Nephron progenitor cell (in vitro differentiated cells): ENCODE data around the gene SLN.

ENCODE experiments used
- DNase-seq: peaks from one replicate; pipeline ENCODE4 v3.0.0; 2021
- H3K27ac Mint-ChIP-seq: 2 replicates; pipeline ENCODE4 v1.8.0; 2021; ENCODE audit warnings: mild to moderate bottlenecking, moderate library complexity, mixed read lengths
- H3K27me3 Mint-ChIP-seq: 2 replicates; pipeline ENCODE4 v1.8.0; 2021; ENCODE audit warnings: mild to moderate bottlenecking, low read depth, mixed read lengths; ENCODE audit not compliant: poor library complexity
- H3K36me3 Mint-ChIP-seq: 2 replicates; pipeline ENCODE4 v1.8.0; 2021; ENCODE audit warnings: low read depth, mixed read lengths
- H3K4me1 Mint-ChIP-seq: 2 replicates; pipeline ENCODE4 v1.8.0; 2021; ENCODE audit warnings: mixed read lengths
- H3K4me3 Mint-ChIP-seq: 2 replicates; pipeline ENCODE4 v1.8.0; 2021; ENCODE audit warnings: mild to moderate bottlenecking, moderate library complexity, mixed read lengths
- H3K9me3 Mint-ChIP-seq: 2 replicates; pipeline ENCODE4 v1.8.0; 2021; ENCODE audit warnings: mild to moderate bottlenecking, moderate library complexity, mixed read lengths
- TF ChIP-seq, protein P1 (sequence below): fragments of 200-600 bp; sonication (generic); IDR thresholded peaks from 2 replicates; pipeline ENCODE4 v1.5.0; 2021; ENCODE audit warnings: antibody characterized with exemption

The SLN gene

DNA sequence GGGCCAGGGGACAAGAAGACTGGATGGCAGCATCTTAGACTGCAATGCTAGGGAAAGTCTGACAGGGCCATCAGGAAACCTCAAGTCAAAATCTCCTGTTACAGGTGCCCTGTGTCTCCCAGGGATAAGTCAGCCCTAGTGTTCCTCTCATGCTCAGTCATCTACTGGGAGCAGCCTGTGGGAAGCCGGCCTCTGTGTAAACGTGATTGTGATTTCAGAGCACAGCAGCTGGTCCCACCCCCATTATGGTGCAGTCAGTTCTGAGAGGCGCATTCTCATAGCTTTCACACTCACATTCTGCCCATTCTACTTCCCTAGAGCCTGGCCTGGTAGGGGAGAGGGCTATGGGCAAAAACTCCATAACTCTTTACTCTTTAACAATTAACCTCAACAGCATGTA, 7.2 kb upstream of the SLN start:
- H3K27me3 Mint-ChIP-seq, result peaks cover 16% of the 10 kb centered on the region
- no peaks in the 10 kb centered on the region for H3K4me1 Mint-ChIP-seq
- H3K27ac Mint-ChIP-seq, result no peak overlapping the region
- no peaks in the 10 kb centered on the region for H3K9me3 Mint-ChIP-seq
- TF ChIP-seq, protein P1, sequence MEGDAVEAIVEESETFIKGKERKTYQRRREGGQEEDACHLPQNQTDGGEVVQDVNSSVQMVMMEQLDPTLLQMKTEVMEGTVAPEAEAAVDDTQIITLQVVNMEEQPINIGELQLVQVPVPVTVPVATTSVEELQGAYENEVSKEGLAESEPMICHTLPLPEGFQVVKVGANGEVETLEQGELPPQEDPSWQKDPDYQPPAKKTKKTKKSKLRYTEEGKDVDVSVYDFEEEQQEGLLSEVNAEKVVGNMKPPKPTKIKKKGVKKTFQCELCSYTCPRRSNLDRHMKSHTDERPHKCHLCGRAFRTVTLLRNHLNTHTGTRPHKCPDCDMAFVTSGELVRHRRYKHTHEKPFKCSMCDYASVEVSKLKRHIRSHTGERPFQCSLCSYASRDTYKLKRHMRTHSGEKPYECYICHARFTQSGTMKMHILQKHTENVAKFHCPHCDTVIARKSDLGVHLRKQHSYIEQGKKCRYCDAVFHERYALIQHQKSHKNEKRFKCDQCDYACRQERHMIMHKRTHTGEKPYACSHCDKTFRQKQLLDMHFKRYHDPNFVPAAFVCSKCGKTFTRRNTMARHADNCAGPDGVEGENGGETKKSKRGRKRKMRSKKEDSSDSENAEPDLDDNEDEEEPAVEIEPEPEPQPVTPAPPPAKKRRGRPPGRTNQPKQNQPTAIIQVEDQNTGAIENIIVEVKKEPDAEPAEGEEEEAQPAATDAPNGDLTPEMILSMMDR, result no peak
- no peaks in the 10 kb centered on the region for H3K36me3 Mint-ChIP-seq
- DNase-seq, result no peak
- no peak overlapping the region for H3K4me3 Mint-ChIP-seq

DNA sequence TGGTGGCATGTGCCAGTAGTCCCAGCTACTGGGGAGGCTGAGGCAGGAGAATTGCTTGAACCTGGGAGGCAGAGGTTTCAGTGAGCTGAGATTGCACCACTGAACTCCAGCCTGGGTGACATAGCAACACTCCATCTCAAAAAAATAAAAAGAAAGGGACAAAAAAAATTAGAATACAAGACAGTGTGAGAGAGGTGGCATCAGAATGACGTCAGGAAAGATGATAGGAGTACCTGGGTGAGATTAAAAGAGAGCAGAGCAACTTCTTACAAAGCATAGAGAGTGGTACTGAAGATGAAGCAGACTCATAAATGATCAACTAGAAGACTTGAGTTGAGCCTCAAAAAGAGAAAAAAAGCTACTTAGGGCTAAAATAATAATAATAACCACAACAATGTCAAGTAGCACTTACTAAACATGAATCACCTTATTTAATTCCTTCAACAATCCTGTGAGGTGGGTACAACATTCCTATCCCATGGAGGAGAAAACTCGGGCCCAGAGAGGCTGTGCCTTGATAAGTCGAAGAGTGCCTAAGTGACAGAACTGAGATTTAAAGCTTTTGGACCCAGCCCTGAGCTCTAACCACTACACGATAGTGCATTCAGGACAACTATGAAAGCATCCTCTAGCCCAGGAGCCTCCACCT, 5.2 kb upstream of the SLN start:
- Mint-ChIP-seq H3K4me3 (no peak overlapping the region), H3K36me3 (no peaks in the 10 kb centered on the region), H3K27me3 (peaks cover 17% of the 10 kb centered on the region), H3K27ac (no peak overlapping the region), H3K4me1 (no peaks in the 10 kb centered on the region), H3K9me3 (no peaks in the 10 kb centered on the region)
- TF ChIP-seq, protein P1, result no peak
- no peak for DNase-seq

DNA sequence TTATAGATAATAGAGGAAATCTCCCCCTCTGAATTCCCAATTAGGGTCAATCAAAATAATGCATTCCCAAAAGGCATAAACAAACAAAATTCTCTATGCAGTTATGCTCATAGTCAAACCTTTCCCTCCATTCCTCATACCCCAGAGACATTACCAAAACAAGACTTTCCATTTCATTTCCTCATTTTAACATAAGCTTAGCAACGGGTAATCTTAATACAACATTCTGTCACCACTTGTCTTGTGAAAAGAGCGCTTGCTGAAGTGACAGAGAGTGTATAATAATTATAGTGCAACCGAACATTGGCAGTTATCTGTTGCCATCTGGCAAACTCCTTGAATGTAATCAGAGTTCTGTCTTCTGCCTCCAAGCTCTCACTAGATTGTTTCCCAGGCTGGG, 1.2 kb upstream of the SLN start:
- no peaks in the 10 kb centered on the region for H3K36me3 Mint-ChIP-seq
- DNase-seq, result no peak
- H3K4me1 Mint-ChIP-seq, result no peaks in the 10 kb centered on the region
- TF ChIP-seq, protein P1, result no peak
- no peaks in the 10 kb centered on the region for H3K9me3 Mint-ChIP-seq
- no peak overlapping the region for H3K27ac Mint-ChIP-seq
- peaks cover 9% of the 10 kb centered on the region for H3K27me3 Mint-ChIP-seq
- H3K4me3 Mint-ChIP-seq, result no peak overlapping the region

DNA sequence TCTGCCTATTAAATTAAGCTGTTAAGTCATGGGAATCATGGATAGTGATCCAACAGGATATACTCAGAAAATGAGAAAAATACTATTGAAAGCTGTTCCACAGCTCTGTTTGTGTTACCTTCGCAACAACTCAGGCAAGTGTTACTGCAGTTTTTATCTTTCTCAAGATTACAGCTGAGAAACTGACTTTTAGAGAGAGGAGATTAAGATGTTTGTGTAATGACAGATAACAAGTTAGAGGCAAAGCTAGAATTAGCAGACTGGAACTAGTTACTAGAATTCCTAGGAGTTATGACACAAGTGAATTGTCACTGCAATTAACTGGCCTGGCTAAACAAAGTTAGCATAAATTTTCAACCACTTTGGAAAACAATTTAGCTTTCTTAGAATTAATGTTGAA, 1.6 kb downstream of the SLN start:
- Mint-ChIP-seq H3K27ac (no peak overlapping the region), H3K27me3 (peaks cover 9% of the 10 kb centered on the region)

DNA sequence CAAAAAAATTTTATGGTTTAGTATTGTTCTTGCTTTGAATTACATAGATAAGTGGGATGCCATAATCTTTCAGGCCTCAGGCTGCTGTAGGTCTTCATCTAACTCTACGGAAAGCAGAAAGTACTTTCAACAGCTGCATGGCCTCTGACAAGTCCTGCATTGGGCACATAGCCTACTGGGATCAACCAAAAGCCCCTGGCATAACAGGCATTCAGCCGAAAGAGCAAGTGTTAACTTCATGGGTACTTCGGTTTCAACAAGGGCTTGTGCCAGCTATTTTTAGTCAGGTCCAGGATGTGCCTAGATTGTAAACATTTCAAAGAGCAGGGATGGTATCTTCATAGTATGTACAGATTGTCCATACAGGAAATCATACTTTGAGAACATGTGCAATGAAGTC, 3.1 kb downstream of the SLN start:
- DNase-seq, result no peak
- TF ChIP-seq, protein P1, result no peak
- H3K4me1 Mint-ChIP-seq, result no peaks in the 10 kb centered on the region

More for the DNA sequence above, 1.6 kb downstream of the SLN start:
- no peaks in the 10 kb centered on the region for H3K4me1 Mint-ChIP-seq
- no peaks in the 10 kb centered on the region for H3K36me3 Mint-ChIP-seq
- no peak for DNase-seq
- TF ChIP-seq, protein P1, result no peak
- no peaks in the 10 kb centered on the region for H3K9me3 Mint-ChIP-seq
- no peak overlapping the region for H3K4me3 Mint-ChIP-seq

DNA sequence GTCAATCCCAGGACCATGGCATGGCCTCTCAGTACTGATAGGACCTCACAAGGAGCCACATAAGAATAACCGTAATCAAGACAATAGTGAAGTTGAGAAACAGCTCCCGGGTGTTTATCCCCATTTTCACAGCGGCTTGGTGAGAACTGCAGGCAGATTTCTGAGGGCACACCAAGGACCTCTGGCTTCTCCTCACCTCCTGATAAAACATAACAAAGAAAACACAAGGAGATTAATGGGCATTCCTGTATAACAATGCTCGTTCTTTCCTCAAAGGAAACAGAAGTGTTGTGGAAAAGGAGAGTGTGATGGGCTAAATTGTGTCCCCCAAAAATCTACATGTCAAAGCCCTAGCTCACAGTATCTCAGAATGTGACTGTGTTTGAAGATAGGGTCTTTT, 4.0 kb downstream of the SLN start:
- peaks cover 9% of the 10 kb centered on the region for H3K27me3 Mint-ChIP-seq
- H3K36me3 Mint-ChIP-seq, result no peaks in the 10 kb centered on the region
- H3K4me3 Mint-ChIP-seq, result no peak overlapping the region
- TF ChIP-seq, protein P1, result no peak
- no peak for DNase-seq
- no peaks in the 10 kb centered on the region for H3K4me1 Mint-ChIP-seq
- H3K27ac Mint-ChIP-seq, result no peak overlapping the region
- H3K9me3 Mint-ChIP-seq, result no peaks in the 10 kb centered on the region

More for the DNA sequence above, 3.1 kb downstream of the SLN start:
- H3K9me3 Mint-ChIP-seq, result no peaks in the 10 kb centered on the region
- H3K36me3 Mint-ChIP-seq, result no peaks in the 10 kb centered on the region
- H3K27ac Mint-ChIP-seq, result no peak overlapping the region
- H3K4me3 Mint-ChIP-seq, result no peak overlapping the region
- peaks cover 9% of the 10 kb centered on the region for H3K27me3 Mint-ChIP-seq
